Measurements from ENCODE around the gene RAI1.
"Not testable (repeated sequence)": the region's sequence is repeated elsewhere in the genome, so short reads cannot be mapped to it uniquely, and the experiment has no call there.

The RAI1 gene

DNA sequence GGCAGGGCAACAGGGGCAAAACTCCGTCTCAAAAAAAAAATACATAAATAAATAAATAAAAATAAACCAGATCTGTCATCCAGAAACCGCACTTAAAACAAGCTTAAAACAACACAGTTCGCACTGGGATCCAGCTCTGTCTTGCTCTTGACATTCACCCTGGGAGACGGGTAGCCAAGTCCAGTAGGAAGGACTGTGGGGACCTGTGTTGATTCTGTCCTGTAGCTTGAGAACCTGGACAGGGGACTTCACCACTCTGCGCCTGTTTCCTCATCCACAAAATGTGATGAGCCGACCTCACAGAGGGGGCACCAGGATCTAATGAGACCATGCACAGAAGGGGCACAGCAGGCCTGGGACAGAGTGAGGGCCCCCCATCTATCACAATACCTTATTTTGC lies 1.5 kb upstream of the RAI1 start:
- DNase-seq (ENCODE audit: low read depth in 3 of 3), result no peak

DNA sequence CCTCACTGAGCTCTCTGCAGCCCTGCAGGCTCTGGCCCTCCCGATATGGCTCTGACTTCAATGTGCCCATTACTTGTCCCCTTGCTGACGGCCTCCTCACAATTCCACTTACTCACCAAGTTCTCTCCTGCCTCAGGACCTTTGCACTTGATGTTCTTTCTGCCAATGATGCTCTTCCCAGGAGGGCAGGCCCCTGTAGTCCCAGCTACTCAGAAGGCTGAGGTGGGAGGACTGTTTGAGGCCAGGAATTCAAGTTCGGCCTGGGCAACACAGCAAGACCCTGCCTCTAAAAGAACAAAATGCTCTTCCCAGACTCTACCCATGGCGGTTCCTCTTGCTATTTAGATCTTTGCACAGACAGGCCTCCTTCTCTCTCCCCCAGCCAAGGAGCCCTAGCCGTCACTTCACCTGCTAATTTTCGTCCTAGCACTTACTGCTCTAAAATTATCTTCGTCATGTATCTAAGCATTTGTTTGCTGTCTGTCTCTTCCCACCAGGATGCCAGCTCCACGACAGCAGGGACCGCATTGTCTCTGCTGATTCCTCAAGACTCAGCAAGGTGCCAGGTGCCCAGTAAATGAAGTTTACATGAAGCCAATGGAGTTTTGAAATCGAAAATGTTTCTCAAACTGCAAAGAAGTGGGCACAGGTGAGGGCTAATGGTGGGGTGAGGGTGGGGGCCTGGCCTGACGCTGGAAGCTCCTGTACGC lies 626 bp upstream of the RAI1 start:
- DNase-seq (ENCODE audit: low read depth in 3 of 3), result no peak

GRCh38 chr17:17681744-17682292 lies 560 bp downstream of the RAI1 start:
- peak in 1 of 3 experiments; percentile 50 for DNase-seq (ENCODE audit: low read depth in 3 of 3)

- peak in 1 of 3 experiments; percentile 51 for DNase-seq (ENCODE audit: low read depth in 3 of 3)
These were observed 1.1 kb downstream of the RAI1 start for GRCh38 chr17:17682293-17682736.

GRCh38 chr17:17682737-17683680 lies 1.8 kb downstream of the RAI1 start:
- peak in 2 of 3 experiments; percentile 13 to 68 for DNase-seq (ENCODE audit: low read depth in 3 of 3)

GRCh38 chr17:17683710-17684365 lies 2.6 kb downstream of the RAI1 start:
- no peak for DNase-seq (ENCODE audit: low read depth in 3 of 3)

- DNase-seq (ENCODE audit: low read depth in 3 of 3), result no peak
These were observed 3.9 kb downstream of the RAI1 start for GRCh38 chr17:17684906-17685774.

GRCh38 chr17:17685775-17686291 lies 4.6 kb downstream of the RAI1 start:
- DNase-seq (ENCODE audit: low read depth in 3 of 3), result no peak

DNA sequence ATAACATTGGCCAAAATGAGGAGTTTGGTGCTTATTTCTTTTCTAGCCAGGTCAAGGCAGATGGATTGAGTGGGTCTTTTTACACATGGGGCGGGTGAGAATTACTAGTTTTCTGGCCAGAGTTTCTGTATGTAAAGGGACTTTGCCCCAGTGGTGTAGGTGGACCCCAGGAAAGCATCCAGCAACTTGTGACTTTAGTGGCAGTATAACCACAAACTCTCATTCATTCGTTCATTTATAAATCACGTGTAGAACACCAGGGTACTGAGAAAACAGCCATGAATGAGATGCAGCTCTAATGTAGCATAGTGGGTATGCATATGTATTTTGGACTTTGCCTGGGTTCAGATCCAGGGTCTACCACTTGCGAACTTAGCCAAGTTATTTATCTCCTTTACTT lies 8.1 kb downstream of the RAI1 start:
- no peak for DNase-seq (ENCODE audit: low read depth in 3 of 3)

- DNase-seq (ENCODE audit: low read depth in 3 of 3), result not testable (repeated sequence)
These were observed 9.0 kb downstream of the RAI1 start for GRCh38 chr17:17690233-17690632.

DNA sequence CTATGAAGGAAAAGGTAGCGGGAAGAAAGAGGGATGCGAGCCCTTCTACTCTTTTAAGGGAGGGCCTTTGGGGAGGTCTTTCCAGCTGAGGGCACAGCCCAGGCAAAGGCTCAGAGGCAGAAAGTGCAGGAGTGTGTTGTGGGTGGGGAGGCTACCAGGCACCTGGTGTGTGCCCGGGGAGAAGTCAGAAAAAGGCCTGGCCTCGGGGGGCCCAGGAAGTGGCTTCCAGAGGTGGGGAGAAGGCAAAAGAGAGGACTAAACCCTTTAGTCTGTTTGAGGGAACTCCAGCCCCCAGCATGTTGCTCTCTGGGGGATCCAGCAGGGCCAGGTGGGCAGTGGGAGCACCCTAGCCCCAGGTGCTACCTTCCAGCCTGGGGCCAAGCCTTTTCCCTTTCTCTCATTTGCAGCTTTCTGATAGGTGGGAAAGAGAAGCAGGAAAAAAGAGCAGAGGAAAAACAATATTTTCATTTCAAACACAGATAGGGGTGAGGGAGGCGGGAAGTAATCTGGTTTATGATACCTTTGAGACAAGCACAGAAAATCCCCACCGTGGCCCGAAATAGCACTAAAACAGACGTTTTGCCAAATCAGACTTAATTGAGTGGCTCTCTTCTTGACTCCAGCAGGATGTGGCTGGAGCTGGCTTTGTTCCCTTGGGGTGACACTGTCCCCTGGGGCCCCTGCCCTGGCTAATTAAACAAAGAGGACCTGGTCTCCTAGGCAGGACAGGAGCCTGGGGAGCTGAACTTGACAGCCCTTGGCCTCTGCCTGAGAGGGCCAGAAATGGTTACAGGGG lies 10.4 kb downstream of the RAI1 start:
- no peak for DNase-seq (ENCODE audit: low read depth in 3 of 3)

DNA sequence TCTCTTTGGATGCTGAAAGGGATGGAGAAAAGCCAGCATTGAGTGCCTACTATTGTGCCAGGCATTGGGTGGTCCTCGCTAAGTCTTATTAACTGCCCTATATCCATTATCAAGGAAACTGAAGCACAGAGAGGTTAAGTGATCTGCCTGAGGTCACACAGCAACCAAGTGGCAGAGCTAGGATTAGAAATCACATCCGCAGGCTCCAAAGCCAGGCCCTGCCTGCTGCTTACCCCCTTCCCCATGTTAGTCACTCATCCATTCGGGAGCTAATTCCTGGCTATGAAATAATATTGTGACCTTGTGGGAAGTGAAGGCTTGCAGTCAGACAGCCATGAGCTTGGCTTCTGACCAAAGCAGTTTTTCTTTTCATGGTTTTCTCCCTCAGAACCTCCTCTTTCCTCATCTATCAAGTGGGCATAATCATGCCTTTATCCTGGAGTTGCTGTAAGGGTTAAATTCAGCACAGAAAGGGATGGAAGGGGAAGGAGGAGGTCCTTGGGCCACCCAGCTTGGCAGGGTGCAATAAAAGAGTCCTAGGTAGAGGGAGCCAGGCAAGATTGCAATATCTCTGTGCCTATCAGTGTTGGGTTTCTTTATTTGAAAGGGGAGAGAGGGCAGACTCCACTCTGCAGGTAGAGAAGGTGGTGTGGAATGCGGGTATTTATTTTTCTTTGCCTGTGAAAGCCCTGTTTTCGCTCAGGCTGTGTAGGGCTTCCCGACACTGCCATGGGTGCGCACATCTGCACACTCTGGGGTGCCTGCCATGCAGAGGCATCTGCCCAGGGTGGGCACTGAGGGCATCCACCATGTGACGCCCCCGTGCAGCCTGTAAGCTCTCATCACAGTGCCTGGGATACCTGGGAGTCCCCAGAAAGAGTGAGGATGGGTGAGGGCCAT lies 11.3 kb downstream of the RAI1 start:
- DNase-seq (ENCODE audit: low read depth in 3 of 3), result no peak

- no peak for DNase-seq (ENCODE audit: low read depth in 3 of 3)
These were observed 12.3 kb downstream of the RAI1 start for GRCh38 chr17:17693253-17694168.

- DNase-seq (ENCODE audit: low read depth in 3 of 3), result peak in 2 of 3 experiments; percentile 45 to 53
These were observed 13.2 kb downstream of the RAI1 start for GRCh38 chr17:17694169-17695081.

- DNase-seq (ENCODE audit: low read depth in 3 of 3), result no peak
These were observed 14.8 kb downstream of the RAI1 start for GRCh38 chr17:17696085-17696484.

DNA sequence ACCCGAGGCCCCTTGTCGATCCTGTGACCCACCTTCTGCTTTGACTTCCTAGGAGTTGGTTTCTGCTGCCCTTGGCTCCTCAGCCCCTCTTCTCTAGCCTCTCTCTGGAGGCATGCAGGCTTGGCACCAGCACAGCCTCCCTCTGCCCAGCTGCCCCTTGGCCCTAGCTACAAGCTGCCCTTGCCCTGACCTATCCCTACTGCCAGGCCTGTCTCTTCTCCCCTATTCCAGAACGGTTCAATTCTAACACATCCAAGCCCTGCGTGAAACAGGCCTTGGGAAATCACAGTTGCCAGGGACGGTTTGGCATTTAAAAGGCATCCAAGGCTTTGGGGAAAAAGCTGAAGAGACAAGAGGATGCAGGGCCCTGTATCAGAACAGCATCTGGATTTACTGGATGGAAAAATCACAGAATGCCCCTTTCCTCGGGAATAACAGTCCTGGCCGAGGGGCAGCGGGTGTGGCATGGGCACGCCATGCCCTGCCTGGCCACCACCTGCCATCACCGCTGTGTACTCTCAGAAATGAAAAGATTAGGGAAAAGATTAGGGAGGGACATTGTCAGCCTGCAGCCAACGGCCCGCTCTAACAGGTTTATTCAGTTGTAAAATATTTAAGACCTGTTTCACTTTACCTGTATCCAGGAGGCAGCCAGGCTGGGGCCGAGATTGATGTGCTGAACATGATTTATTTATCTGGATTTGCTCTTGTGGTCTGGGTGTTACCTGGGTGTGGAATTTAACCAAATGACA lies 15.8 kb downstream of the RAI1 start:
- DNase-seq (ENCODE audit: low read depth in 3 of 3), result no peak

Data from stimulated activated CD4-positive, alpha-beta T cell treated with anti-CD3 and anti-CD28 coated beads, TNF-alpha, amount 100 ng/mL, for 24 hours (primary cell).